ENCODE results near the gene ZNF275.
A peak's percentile ranks its signal among the peaks of the same experiment; 100 is the strongest.
"Not testable (repeated sequence)": the region's sequence is repeated elsewhere in the genome, so short reads cannot be mapped to it uniquely, and the experiment has no call there.

ZNF275 gene

GRCh38 chrX:153388722-153389459 lies 54.9 kb downstream of the ZNF275 start:
- no peak for DNase-seq

- not testable (repeated sequence) for DNase-seq
These were observed 55.5 kb downstream of the ZNF275 start for GRCh38 chrX:153389460-153389768.

GRCh38 chrX:153392642-153393321 lies 58.8 kb downstream of the ZNF275 start:
- DNase-seq = no peak

GRCh38 chrX:153394612-153395011 lies 60.7 kb downstream of the ZNF275 start:
- no peak for DNase-seq

- DNase-seq = no peak
These were observed 61.8 kb downstream of the ZNF275 start for GRCh38 chrX:153395613-153396319.

- no peak for DNase-seq
These were observed 62.6 kb downstream of the ZNF275 start for GRCh38 chrX:153396320-153397195.

GRCh38 chrX:153397256-153397960 lies 63.5 kb downstream of the ZNF275 start:
- no peak for DNase-seq

GRCh38 chrX:153398275-153398960 lies 64.5 kb downstream of the ZNF275 start:
- DNase-seq = no peak

GRCh38 chrX:153400146-153401132 lies 66.5 kb downstream of the ZNF275 start:
- DNase-seq = peak in 1 of 2 experiments; percentile 38

- DNase-seq = no peak
These were observed 67.3 kb downstream of the ZNF275 start, which contains the start of gene PNMA6E for GRCh38 chrX:153401133-153401764. TSS of gene PNMA6E (minus strand) at chrX:153401350. CDS start at chrX:153398849, 2,501 bp downstream.

Measured in NCI-H446 (cell line).